ENCODE measurements around the gene GFPT1.

GFPT1 gene

DNA sequence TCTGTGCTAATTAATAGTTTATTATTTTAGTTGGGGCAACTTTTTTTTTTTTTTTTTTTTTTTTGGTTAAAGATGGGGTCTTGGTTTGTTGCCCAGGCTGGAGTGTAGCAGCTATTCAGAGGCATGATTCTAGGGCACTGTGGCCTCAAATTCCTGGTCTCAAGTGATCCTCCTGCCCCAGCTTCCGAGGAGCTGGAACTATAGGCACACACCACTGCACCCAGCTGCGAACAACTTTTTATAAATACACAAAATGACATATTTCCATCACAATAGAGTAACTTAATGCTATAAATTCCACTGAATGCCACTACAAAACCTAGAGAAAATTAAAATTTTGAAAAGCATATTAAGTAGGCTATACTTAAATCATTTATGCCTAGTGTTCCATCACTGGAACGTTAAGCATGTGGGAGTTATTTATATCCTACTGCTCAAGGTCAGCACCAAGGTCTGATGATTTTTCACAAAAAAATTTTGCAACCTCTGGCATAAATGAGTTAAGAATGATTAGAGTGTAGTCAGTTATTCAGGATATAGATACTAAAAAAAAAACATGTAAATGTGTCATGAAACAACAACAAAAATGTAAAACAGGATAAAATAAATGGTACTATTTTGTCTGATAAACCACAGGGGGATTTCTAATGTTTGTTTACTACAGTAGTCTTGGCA, 46.8 kb downstream of the GFPT1 start:
- no peak for DNase-seq (ENCODE audit: low read depth, low spot score)
- no peak overlapping the region for H3K27ac ChIP-seq

DNA sequence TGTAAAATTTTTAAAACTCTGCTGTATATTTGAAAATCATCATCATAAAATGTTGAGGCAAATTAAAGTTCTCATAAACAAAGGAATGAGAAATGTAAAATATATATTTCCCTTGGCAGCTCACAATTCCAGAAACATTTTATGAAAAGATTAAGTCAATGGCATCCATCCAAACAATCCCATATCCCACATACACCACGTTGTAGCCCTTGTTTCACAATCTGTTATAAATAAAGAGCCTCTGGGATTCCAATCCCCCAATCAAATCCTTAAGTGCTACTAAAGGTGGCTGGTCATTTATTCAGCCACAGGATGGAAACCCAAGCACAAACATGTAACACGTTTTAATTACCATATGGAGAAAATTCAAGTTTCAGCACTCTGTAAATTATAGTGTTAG, 51.7 kb downstream of the GFPT1 start:
- DNase-seq (ENCODE audit: low read depth, low spot score): no peak
- no peak overlapping the region for H3K27ac ChIP-seq

DNA sequence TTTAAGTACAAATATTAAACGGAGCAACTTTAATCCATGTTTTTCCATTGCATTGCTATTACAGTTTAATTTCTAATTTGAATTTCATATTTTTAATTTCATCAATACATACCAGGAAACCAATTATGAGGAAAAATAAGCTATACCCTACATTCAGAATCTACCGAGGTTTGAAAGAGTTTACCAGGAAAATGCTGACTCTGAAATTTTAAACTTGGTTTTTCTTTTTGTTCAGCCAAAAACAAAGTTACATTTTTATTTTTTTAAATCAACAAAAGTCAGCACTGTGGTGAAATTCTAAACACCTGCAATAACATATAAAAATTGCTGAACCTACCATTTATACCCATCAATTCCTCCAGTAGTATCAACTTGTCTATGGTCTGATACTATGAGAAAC, 53.7 kb downstream of the GFPT1 start:
- no peak for DNase-seq (ENCODE audit: low read depth, low spot score)
- H3K27ac ChIP-seq: no peak overlapping the region

DNA sequence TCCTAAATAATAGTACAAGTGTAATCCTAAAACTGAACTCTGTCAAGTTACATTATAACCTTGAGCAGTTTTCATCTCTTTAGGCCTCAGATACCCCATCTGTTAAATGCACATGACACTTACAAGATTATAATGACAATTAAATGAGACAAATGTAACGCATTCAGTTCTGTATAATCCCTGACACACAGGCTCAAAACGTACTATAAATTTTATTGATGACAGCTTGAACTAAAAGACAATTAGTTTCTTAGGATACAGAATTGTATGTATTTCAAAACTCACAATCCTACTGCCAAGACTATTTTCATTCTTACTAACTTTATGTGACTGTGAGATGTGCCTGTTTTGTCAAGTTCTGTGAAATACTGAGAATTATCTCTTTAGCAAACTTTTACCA, 56.2 kb downstream of the GFPT1 start:
- no peak for DNase-seq (ENCODE audit: low read depth, low spot score)
- H3K27ac ChIP-seq: no peak overlapping the region

- H3K27ac ChIP-seq: no peak overlapping the region
- DNase-seq (ENCODE audit: low read depth, low spot score): no peak
These were observed 64.4 kb downstream of the GFPT1 start for GRCh38 chr2:69322631-69323030.

GRCh38 chr2:69316550-69316949, 70.5 kb downstream of the GFPT1 start:
- H3K27ac ChIP-seq: no peak overlapping the region
- DNase-seq (ENCODE audit: low read depth, low spot score): no peak

DNA sequence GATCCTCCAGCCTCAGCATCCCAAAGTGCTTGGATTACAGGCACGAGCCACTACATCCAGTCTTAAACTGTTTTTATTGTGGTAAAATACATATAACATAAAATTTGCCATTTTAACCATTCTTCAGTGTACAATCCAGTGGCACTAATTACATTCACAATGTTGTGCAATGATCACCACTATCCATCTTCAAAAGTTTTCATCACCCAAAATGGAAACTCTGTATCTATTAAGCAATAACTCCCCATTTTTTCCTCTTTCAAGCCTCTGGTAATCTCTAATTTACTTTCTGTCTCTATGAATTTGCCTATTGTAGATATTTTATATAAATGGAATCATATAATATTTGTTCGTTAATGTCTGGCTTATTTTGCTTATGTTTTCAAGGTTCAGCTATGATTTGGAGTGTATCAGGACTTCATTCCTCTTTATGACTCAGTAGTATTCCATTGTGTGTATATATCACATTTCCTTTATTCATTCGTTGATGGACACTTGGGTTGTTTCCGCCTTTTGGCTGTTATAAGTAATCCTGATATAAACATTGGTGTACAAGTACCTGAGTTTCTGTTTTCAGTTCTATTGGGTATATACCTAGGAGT, 71.8 kb downstream of the GFPT1 start:
- DNase-seq (ENCODE audit: low read depth, low spot score): no peak
- H3K27ac ChIP-seq: no peak overlapping the region

- no peak overlapping the region for H3K27ac ChIP-seq
- DNase-seq (ENCODE audit: low read depth, low spot score): no peak
These were observed 76.0 kb downstream of the GFPT1 start for GRCh38 chr2:69311024-69311416.

GRCh38 chr2:69310111-69311023, 76.7 kb downstream of the GFPT1 start:
- DNase-seq (ENCODE audit: low read depth, low spot score): no peak
- peak overlapping the region; percentile 26 for H3K27ac ChIP-seq

DNA sequence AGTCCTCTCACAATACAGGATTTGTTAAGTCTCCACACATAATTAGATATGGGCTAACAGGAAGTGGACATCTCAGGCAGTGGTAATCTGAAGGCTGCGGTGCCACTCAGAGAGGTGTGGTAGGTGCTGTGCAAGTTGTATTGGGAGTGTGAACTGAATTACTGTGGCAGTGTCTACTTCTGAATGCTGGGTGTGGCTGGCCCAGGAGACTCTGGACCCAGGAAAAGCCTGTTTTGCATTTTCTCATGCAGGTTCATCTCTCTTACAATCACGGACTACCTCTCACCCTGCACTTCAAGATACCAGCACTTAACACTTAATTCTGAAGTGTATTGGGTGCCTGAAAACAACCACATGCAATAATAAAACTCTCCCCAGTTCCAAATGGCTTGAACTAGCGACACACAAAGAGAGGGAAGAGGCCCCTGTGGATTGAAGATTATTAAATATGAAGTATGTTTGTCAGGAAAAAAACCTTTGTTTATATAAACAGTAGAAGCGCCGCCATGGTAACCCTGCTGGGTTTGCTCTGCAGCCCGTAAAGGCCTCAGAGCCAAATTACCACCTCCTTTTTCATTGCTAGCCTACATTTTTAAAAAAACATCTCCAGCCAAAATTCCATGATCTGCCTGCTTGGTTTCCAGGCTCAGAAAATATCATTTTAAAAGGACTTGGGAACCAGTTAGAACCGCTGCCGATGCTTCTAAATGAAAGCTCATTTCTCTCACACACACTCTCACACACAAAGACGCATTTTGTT, 77.5 kb downstream of the GFPT1 start:
- H3K27ac ChIP-seq: peak overlapping the region; percentile 26
- no peak for DNase-seq (ENCODE audit: low read depth, low spot score)

GRCh38 chr2:69308338-69308737, 78.7 kb downstream of the GFPT1 start:
- no peak overlapping the region for H3K27ac ChIP-seq
- no peak for DNase-seq (ENCODE audit: low read depth, low spot score)

GRCh38 chr2:69307579-69308064, 79.4 kb downstream of the GFPT1 start:
- no peak overlapping the region for H3K27ac ChIP-seq
- DNase-seq (ENCODE audit: low read depth, low spot score): no peak

DNA sequence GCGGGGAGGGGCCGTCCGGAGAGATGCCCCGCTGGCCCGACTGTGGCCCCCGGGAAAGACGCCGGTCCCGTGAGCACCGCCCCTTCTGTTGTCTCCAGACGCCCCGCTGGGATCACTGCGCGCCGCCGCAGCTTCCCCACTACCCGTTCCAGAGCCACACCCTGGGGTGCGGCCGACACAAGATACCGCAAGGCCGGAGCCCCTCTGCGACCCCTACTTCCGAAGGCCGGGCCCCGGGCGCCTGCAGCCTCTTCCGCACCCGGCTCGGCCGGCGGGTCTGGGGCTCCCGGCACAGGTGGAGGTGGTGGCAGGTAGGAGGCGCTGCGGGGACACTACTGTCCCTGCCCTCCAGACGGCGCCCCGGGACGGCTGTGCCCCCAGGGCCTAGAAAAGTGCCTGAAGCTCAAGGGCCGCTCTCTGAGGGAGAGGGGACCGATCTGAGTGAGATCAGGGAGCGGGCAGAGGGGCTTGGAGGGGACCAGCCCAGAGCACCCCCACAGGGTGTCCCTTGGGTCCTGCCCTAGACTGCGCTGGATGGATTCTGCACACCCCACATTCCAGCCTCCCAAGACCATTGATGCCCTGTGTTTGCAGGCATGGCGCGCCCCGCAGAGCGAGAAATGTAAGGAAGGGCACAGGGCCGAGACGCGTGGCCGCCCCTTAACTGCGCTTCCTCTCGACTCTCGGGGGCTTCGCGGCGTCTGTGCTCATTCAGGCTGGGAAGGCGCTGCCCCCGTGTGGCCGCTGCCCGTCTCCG, 80.0 kb downstream of the GFPT1 start:
- no peak overlapping the region for H3K27ac ChIP-seq
- no peak for DNase-seq (ENCODE audit: low read depth, low spot score)

DNA sequence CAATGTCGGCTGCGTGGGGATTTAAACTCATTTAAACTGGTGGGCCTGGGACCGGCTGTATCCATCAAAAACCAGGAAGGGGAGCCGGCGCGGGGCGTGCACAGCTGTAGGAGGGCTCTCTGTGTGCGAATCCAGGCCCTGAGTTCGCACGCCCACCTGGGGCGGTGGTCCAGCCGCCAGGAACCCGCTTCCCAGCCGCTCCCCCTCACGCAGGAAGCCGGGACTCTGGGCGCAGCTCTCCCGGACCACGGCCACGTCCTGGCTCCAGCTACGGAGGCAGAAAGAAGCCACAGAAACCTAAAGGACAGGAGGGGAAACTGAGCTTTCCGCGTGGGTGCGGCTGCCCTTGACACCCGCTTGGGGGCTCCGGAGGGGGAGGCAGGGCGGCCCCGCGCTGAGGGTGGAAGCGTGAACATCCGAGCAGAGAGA, 80.6 kb downstream of the GFPT1 start:
- H3K27ac ChIP-seq: no peak overlapping the region
- no peak for DNase-seq (ENCODE audit: low read depth, low spot score)

DNA sequence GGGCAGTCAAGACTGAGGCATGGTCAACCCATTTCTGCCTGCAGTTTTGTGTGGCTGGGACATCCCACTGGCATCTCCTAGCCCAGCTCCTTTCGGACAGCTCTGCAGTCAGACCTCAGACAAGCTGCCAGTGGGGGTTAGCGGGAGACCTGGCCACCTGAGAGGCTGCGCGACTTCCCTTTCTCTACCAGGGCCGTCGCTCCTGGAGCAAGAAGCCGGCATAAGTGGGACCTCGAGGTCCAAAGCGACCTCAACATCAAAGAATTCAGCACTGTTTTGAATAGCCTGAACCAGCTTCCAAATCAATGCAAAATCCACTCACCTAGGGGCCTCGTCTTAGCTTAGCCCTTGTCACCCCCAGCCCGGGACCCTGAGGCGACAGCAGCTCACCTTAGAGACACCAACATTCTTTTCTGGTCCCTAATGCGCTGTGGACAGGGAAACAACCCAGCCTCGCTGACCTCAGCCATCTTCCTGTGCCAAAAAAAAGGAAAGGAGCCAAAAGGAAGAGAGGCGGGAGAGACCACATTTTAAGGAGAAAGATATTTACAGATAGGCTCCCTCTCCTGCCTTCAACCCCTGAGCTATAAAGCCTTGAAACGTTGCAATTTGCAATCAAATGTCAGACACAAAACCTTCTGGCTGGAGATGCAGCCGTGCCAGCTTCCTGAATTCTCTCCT, 81.2 kb downstream of the GFPT1 start:
- DNase-seq (ENCODE audit: low read depth, low spot score): no peak
- H3K27ac ChIP-seq: no peak overlapping the region

DNA sequence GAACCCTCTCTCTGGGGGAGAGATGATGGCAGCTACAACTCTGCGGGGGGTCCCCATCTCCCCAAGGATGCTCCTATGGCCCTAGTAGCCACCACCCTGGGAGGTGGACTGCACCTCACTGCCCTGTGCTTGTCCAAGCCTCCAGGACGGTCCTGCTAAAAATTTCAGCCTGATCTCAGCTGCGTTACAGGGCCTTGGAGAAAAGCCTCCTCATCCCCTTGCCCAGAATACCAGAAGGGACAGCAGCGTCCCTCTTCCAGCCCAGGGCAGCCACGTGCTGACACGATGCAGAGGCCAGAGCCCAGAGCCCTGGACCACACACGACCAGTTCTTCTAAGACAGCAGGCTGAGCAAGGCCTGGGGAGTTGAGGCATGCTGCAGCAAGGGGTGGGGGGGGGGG, 81.9 kb downstream of the GFPT1 start:
- DNase-seq (ENCODE audit: low read depth, low spot score): no peak
- H3K27ac ChIP-seq: no peak overlapping the region

DNA sequence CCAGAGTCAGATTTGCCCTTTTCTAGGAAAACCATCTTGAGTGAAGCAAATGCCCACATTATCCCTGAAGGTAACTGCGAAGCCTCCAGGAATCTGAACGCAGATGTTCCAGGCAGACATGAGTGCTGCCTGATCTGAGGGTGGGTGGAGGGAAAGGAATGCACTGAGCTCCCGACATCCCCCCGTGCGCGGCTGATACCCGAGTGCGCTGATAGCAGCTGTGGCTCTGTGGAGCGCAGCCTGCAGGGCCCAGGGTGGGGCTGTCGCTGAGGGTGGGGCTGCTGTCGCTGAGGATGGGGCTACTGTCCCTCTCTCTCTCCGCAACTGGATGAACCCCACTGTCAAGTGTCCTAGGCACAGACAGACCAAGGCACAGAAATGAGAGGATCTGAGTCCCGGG, 82.4 kb downstream of the GFPT1 start:
- DNase-seq (ENCODE audit: low read depth, low spot score): no peak
- H3K27ac ChIP-seq: no peak overlapping the region

DNA sequence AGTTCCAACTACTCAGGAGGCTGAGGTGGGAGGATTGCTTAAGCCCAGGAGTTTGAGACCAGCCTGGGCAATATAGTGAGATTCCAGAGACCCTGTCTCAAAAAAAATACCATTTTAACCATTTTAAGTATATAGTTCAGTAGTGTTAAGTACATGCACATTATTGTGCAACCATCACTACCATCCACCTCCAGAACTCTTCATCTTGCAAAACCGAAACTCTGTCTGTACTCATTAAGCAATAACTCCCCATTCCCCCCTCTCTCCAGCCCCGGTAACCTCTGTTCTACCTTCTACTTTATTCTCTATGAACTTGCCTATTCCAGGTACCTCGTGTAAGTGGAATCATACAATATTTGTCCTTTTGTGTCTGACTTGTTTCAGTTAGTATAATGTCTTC, 86.4 kb downstream of the GFPT1 start:
- no peak for DNase-seq (ENCODE audit: low read depth, low spot score)
- no peak overlapping the region for H3K27ac ChIP-seq

All from epithelial cell of prostate (primary cell).